IMR-90 (cell line): Measurements from ENCODE around the gene OR14I1. TPM values are rescaled to one million over a fixed set of nuclear protein-coding genes. Genes with fewer than 3 reads are reported as not detected.

Experiments
- ATAC-seq: fragments of 200-7000 bp; cut with Tn5 transposase; 2 replicates; pipeline ENCODE4 v1.9.1; 2020; ENCODE audit warnings: low read depth, mild to moderate bottlenecking, moderate library complexity
- Bru-seq: library from RNA; stranded (reverse); fragments of 400-500 nt; gene quantifications from one replicate; lab custom pipeline; 2021; lab: Mats Ljungman, UMichigan
- BruChase-seq, 2 experiments: library from RNA; stranded (reverse); fragments of 400-500 nt; gene quantifications; one replicate each; lab custom pipeline; 2021; lab: Mats Ljungman, UMichigan
- BruUV-seq: library from RNA; stranded (reverse); fragments of 400-500 nt; replicated peaks from 2 replicates; lab custom pipeline; 2021; lab: Mats Ljungman, UMichigan
- CTCF ChIA-PET: fragments of 300-600 bp; formaldehyde crosslinking; extraction: SDS; loops from one replicate; lab custom pipeline; 2021; ENCODE audit warnings: antibody characterized with exemption; lab: Yijun Ruan, JAX
- POLR2A ChIA-PET: fragments of 300-600 bp; sonication (Branson Sonifier 250); formaldehyde crosslinking; loops from one replicate; lab custom pipeline; 2022; ENCODE audit warnings: antibody characterized with exemption; ENCODE audit not compliant: unreplicated experiment; lab: Charles Lee
- DNase-seq: peaks from one replicate; pipeline ENCODE4 v3.0.0; 2013
- H2AFZ ChIP-seq: replicated peaks from 2 replicates; pipeline ENCODE3; 2013; ENCODE audit warnings: low read length, mild to moderate bottlenecking; ENCODE audit not compliant: poor library complexity
- H2AK5ac ChIP-seq: 2 replicates; pipeline ENCODE4 v1.6.1; 2013; ENCODE audit warnings: low read depth, low read length, inconsistent platforms
- H2AK9ac ChIP-seq: replicated peaks from 2 replicates; pipeline ENCODE3; 2013; ENCODE audit warnings: mild to moderate bottlenecking, low read depth, low read length, moderate library complexity; ENCODE audit not compliant: poor library complexity
- H2BK120ac ChIP-seq: 2 replicates; pipeline ENCODE4 v1.6.1; 2013; ENCODE audit warnings: low read depth, low read length, inconsistent platforms
- H2BK15ac ChIP-seq: 3 replicates; pipeline ENCODE4 v1.6.1; 2013; ENCODE audit warnings: low read depth, low read length, inconsistent platforms
- H2BK20ac ChIP-seq: 2 replicates; pipeline ENCODE4 v1.6.1; 2013; ENCODE audit warnings: low read depth, mild to moderate bottlenecking, inconsistent platforms, low read length, moderate library complexity
- H2BK5ac ChIP-seq: 2 replicates; pipeline ENCODE4 v1.6.1; 2013; ENCODE audit warnings: mild to moderate bottlenecking, low read depth, low read length, inconsistent platforms; ENCODE audit not compliant: poor library complexity, severe bottlenecking
- H3K14ac ChIP-seq: replicated peaks from 2 replicates; pipeline ENCODE4 v1.6.1; 2013; ENCODE audit warnings: low read depth, low read length, inconsistent platforms
- H3K18ac ChIP-seq: 2 replicates; pipeline ENCODE4 v1.6.1; 2013; ENCODE audit warnings: low read depth, low read length, control low read depth
- H3K23ac ChIP-seq: 2 replicates; pipeline ENCODE4 v1.6.1; 2013; ENCODE audit warnings: low read depth, low read length, inconsistent platforms
- H3K27ac ChIP-seq: 2 replicates; pipeline ENCODE4 v1.5.1; 2013; ENCODE audit warnings: mild to moderate bottlenecking, control low read depth, low read length; ENCODE audit not compliant: insufficient read depth
- H3K27me3 ChIP-seq: 2 replicates; pipeline ENCODE4 v1.6.1; 2013; ENCODE audit warnings: low read length; ENCODE audit not compliant: control insufficient read depth, insufficient read depth
- H3K36me3 ChIP-seq: 2 replicates; pipeline ENCODE4 v1.6.1; 2013; ENCODE audit warnings: low read length, mixed read lengths; ENCODE audit not compliant: control insufficient read depth, insufficient read depth
- H3K4ac ChIP-seq: 2 replicates; pipeline ENCODE4 v1.6.1; 2013; ENCODE audit warnings: low read depth, low read length, inconsistent platforms
- H3K4me1 ChIP-seq: 2 replicates; pipeline ENCODE4 v1.6.1; 2013; ENCODE audit warnings: low read length, mixed read lengths; ENCODE audit not compliant: control insufficient read depth, insufficient read depth
- H3K4me2 ChIP-seq: 2 replicates; pipeline ENCODE4 v1.6.1; 2013; ENCODE audit warnings: low read depth, mild to moderate bottlenecking, control low read depth, low read length, moderate library complexity
- H3K4me3 ChIP-seq: 2 replicates; pipeline ENCODE4 v1.5.1; 2013; ENCODE audit warnings: low read depth, mild to moderate bottlenecking, control low read depth, low read length, moderate library complexity; ENCODE audit not compliant: insufficient read depth
- H3K56ac ChIP-seq: 2 replicates; pipeline ENCODE4 v1.6.1; 2013; ENCODE audit warnings: low read length, inconsistent platforms; ENCODE audit not compliant: insufficient read depth; ENCODE audit errors: extremely low read depth
- H3K79me1 ChIP-seq, 2 experiments: 2 replicates each; pipeline ENCODE4 v1.6.1; 2013; ENCODE audit warnings: low read length in 2 of 2, inconsistent platforms in 1 of 2, low read depth in 1 of 2
- H3K9ac ChIP-seq: 2 replicates; pipeline ENCODE4 v1.6.1; 2013; ENCODE audit warnings: low read depth, low read length, control low read depth
- H3K9me1 ChIP-seq: 2 replicates; pipeline ENCODE4 v1.6.1; 2013; ENCODE audit warnings: low read length, inconsistent platforms; ENCODE audit not compliant: insufficient read depth
- H3K9me3 ChIP-seq: 2 replicates; pipeline ENCODE4 v1.6.1; 2013; ENCODE audit warnings: low read length; ENCODE audit not compliant: control insufficient read depth, insufficient read depth
- H4K20me1 ChIP-seq: 2 replicates; pipeline ENCODE4 v1.6.1; 2013; ENCODE audit warnings: low read length, inconsistent platforms; ENCODE audit not compliant: insufficient read depth
- H4K5ac ChIP-seq: 2 replicates; pipeline ENCODE4 v1.6.1; 2013; ENCODE audit warnings: mild to moderate bottlenecking, low read depth, low read length, control low read depth
- H4K8ac ChIP-seq, 2 experiments: 2 replicates each; pipeline ENCODE4 v1.6.1; 2013; ENCODE audit warnings: low read depth in 2 of 2, low read length in 2 of 2, control low read depth in 1 of 2, inconsistent platforms in 1 of 2
- H4K91ac ChIP-seq: 2 replicates; pipeline ENCODE4 v1.6.1; 2013; ENCODE audit warnings: low read depth, low read length, inconsistent platforms; ENCODE audit not compliant: insufficient read depth
- CEBPB ChIP-seq: IDR thresholded peaks from 2 replicates; pipeline ENCODE4 v1.6.1; 2012; ENCODE audit warnings: low read depth, low read length, improper control_type of control experiment
- CTCF ChIP-seq: conservative IDR thresholded peaks from 2 replicates; pipeline ENCODE4 v1.5.1; 2012; ENCODE audit warnings: mild to moderate bottlenecking, low read depth, low read length, improper control_type of control experiment
- ELK1 ChIP-seq: fragments of 150-350 bp; IDR thresholded peaks from 2 replicates; pipeline ENCODE4 v1.6.1; 2016; ENCODE audit warnings: low read depth, mild to moderate bottlenecking, low read length, moderate library complexity, borderline replicate concordance
- FOS ChIP-seq: fragments of 150-350 bp; IDR thresholded peaks from 2 replicates; pipeline ENCODE4 v1.6.1; 2016; ENCODE audit warnings: low read depth, low read length
- MAFK ChIP-seq: IDR thresholded peaks from 2 replicates; pipeline ENCODE4 v1.6.1; 2012; ENCODE audit warnings: low read depth, low read length, improper control_type of control experiment
- MAZ ChIP-seq: IDR thresholded peaks from 2 replicates; pipeline ENCODE4 v1.6.1; 2012; ENCODE audit warnings: low read depth, mild to moderate bottlenecking, low read length, improper control_type of control experiment, moderate library complexity, borderline replicate concordance
- MXI1 ChIP-seq: IDR thresholded peaks from 2 replicates; pipeline ENCODE4 v1.6.1; 2012; ENCODE audit warnings: low read depth, mild to moderate bottlenecking, low read length, moderate library complexity, borderline replicate concordance
- NFE2L2 ChIP-seq: fragments of 150-350 bp; IDR thresholded peaks from 2 replicates; pipeline ENCODE4 v1.6.1; 2016; ENCODE audit warnings: low read depth, mild to moderate bottlenecking, low read length
- POLR2A ChIP-seq: IDR thresholded peaks from 2 replicates; pipeline ENCODE4 v1.6.1; 2012; ENCODE audit warnings: mild to moderate bottlenecking, low read depth, low read length
- RAD21 ChIP-seq: IDR thresholded peaks from 2 replicates; pipeline ENCODE4 v1.6.1; 2012; ENCODE audit warnings: low read length, improper control_type of control experiment
- RCOR1 ChIP-seq: IDR thresholded peaks from 2 replicates; pipeline ENCODE4 v1.6.1; 2012; ENCODE audit warnings: mild to moderate bottlenecking, low read length, improper control_type of control experiment; ENCODE audit not compliant: insufficient replicate concordance
- RFX5 ChIP-seq: IDR thresholded peaks from 2 replicates; pipeline ENCODE4 v1.8.0; 2012; ENCODE audit warnings: low read depth, mild to moderate bottlenecking, low read length, moderate library complexity
- SMC3 ChIP-seq: fragments of 150-350 bp; IDR thresholded peaks from 2 replicates; pipeline ENCODE4 v1.6.1; 2016; ENCODE audit warnings: low read depth, mild to moderate bottlenecking, antibody characterized with exemption, low read length, moderate library complexity
- USF2 ChIP-seq: fragments of 150-350 bp; IDR thresholded peaks from 2 replicates; pipeline ENCODE4 v1.6.1; 2017; ENCODE audit warnings: mild to moderate bottlenecking, antibody characterized with exemption, low read length, low read depth
- WGBS, 2 experiments: methylation state at CpG; one replicate each; pipeline versions ENCODE4 v1.1.5 to v1.1.7; 2013; ENCODE audit warnings: missing lambda C conversion rate in 2 of 2; ENCODE audit not compliant: insufficient read length in 1 of 2; ENCODE audit errors: extremely low coverage in 2 of 2; 5-methylcytosine and 5-hydroxymethylcytosine counted together
- dilution Hi-C: fragments of 300-500 bp; cut with HindIII; formaldehyde crosslinking; loops from one replicate; pipeline ENCODE4 v1.14.3; 2018; ENCODE audit warnings: low sequenced_read_pairs; ENCODE audit not compliant: unreplicated experiment
- in situ Hi-C: fragments of 300-500 bp; cut with MboI; formaldehyde crosslinking; loops from 3 replicates; pipeline ENCODE4 v1.14.3; 2019; ENCODE audit warnings: low sequenced_read_pairs, inconsistent platforms, mixed read lengths
- intact Hi-C: fragments of 100-400 bp; cut with micrococcal nuclease; formaldehyde crosslinking; loops from 2 replicates; pipeline ENCODE4 v1.10.0; 2022
- long read RNA-seq: library from polyadenylated mRNA; unstranded; transcript quantifications from one replicate; pipeline ENCODE4 v2.0.0, GENCODE V29; 2021; ENCODE audit not compliant: unreplicated experiment
- polyA plus RNA-seq, 3 experiments: library from polyadenylated mRNA; depleted of rRNA; stranded (reverse); fragments of >200 nt; gene quantifications; 2 replicates each; pipeline ENCODE4 v1.2.3, GENCODE V29; 2012; ENCODE audit warnings: low replicate concordance in 1 of 3
- total RNA-seq: library from RNA; depleted of rRNA; stranded (reverse); fragments of >200 nt; gene quantifications from 2 replicates; pipeline ENCODE4 v1.2.3, GENCODE V29; 2012; rRNA removed

Gene OR14I1
- total RNA-seq: not detected in 2 replicates
- not detected in 2 replicates for polyA plus RNA-seq (2012; rRNA removed)
- not detected in 2 replicates for polyA plus RNA-seq (2012; cell fraction: cytosol; rRNA removed)
- polyA plus RNA-seq (2012; cell fraction: nucleus; rRNA removed; ENCODE audit: low replicate concordance): not detected in 2 replicates
- Bru-seq, nascent RNA: not detected
- not detected for BruChase-seq, experiment 1, labeled RNA remaining after a 6-hour chase
- not detected for BruChase-seq, experiment 2, labeled RNA remaining after a 2-hour chase
- long read RNA-seq: 0 reads

GRCh38 chr1:248702714-248703113 lies at the start of gene OR14I1:
TSS of gene OR14I1 (minus strand) at chr1:248702766.
- 14% methylated on average over 1 of the region's 1 CpG; no CpG with 5 or more reads in 1 of the 2 experiments for WGBS, 2 experiments

More at GRCh38 chr1:248702714-248703113, at the start of gene OR14I1:
- H2BK15ac ChIP-seq: no peak within 1 kb of the TSS
- H4K8ac ChIP-seq: no peak within 1 kb of the TSS
- in situ Hi-C loops (no loop called here), dilution Hi-C loops (no loop called here), intact Hi-C loops (no loop called here)
- H4K5ac ChIP-seq: no peak within 1 kb of the TSS
- no peak within 1 kb of the TSS for H3K14ac ChIP-seq
- H3K4me1 ChIP-seq: no peaks in the 10 kb centered on the region
- peaks cover 17% of the 10 kb centered on the region for H3K9me3 ChIP-seq
- no peaks in the 10 kb centered on the region for H3K27me3 ChIP-seq
- H2BK120ac ChIP-seq: no peak within 1 kb of the TSS
- no peak for DNase-seq
- no peaks in the 10 kb centered on the region for H4K20me1 ChIP-seq
- no peak within 1 kb of the TSS for H2AK5ac ChIP-seq
- H3K79me1 ChIP-seq: no peaks in the 10 kb centered on the region
- no peak within 1 kb of the TSS for H2BK20ac ChIP-seq
- no peak within 1 kb of the TSS for H3K4me2 ChIP-seq
- no peak within 1 kb of the TSS for H2BK5ac ChIP-seq
- H3K27ac ChIP-seq: no peak within 1 kb of the TSS
- BruUV-seq: no TSS peak
- H3K4me3 ChIP-seq: no peak within 1 kb of the TSS
- no peak for ATAC-seq
- H3K18ac ChIP-seq: no peak within 1 kb of the TSS
- no peak within 1 kb of the TSS for H4K91ac ChIP-seq
- no peak within 1 kb of the TSS for H2AFZ ChIP-seq
- H3K56ac ChIP-seq: no peak within 1 kb of the TSS
- H3K9me1 ChIP-seq: no peaks in the 10 kb centered on the region
- H3K4ac ChIP-seq: no peak within 1 kb of the TSS
- no peak within 1 kb of the TSS for H3K23ac ChIP-seq
- TF ChIP-seq MAFK (no peak), SMC3 (no peak), RAD21 (no peak), POLR2A (no peak), MXI1 (no peak), ELK1 (no peak), RCOR1 (no peak), CTCF (no peak), MAZ (no peak), USF2 (no peak), RFX5 (no peak), NFE2L2 (no peak), FOS (no peak), CEBPB (no peak)
- no peak within 1 kb of the TSS for H3K9ac ChIP-seq
- POLR2A ChIA-PET: no interaction called here
- H2AK9ac ChIP-seq: no peak within 1 kb of the TSS
- CTCF ChIA-PET: no interaction called here
- H3K36me3 ChIP-seq: no peaks in the 10 kb centered on the region
